Suppressor macrophage treated with lipopolysaccharide for 4 hours (primary cell): ENCODE measurements around the gene LCLAT1.
A peak's percentile ranks its signal among the peaks of the same experiment; 100 is the strongest.
"Not testable (repeated sequence)": the region's sequence is repeated elsewhere in the genome, so short reads cannot be mapped to it uniquely, and the experiment has no call there.

Experiments
- DNase-seq: peaks from one replicate; pipeline ENCODE4 v3.0.0-alpha.2; 2020

LCLAT1 gene

GRCh38 chr2:30456106-30456505 is 9.1 kb downstream of the LCLAT1 start:
- DNase-seq, result no peak

- no peak for DNase-seq
Observed at GRCh38 chr2:30456579-30456978, 9.5 kb downstream of the LCLAT1 start.

- no peak for DNase-seq
Observed at GRCh38 chr2:30457296-30457695, 10.2 kb downstream of the LCLAT1 start.

- no peak for DNase-seq
Observed at GRCh38 chr2:30459140-30459539, 12.1 kb downstream of the LCLAT1 start.

GRCh38 chr2:30462131-30462857 is 15.2 kb downstream of the LCLAT1 start:
- DNase-seq, result no peak

GRCh38 chr2:30463535-30463934 is 16.5 kb downstream of the LCLAT1 start:
- no peak for DNase-seq

GRCh38 chr2:30464544-30465170 is 17.6 kb downstream of the LCLAT1 start:
- no peak for DNase-seq

- no peak for DNase-seq
Observed at GRCh38 chr2:30465171-30465545, 18.1 kb downstream of the LCLAT1 start.

- DNase-seq, result no peak
Observed at GRCh38 chr2:30466216-30466615, 19.2 kb downstream of the LCLAT1 start.

GRCh38 chr2:30467062-30467826 is 20.2 kb downstream of the LCLAT1 start:
- not testable (repeated sequence) for DNase-seq

GRCh38 chr2:30470426-30470825 is 23.4 kb downstream of the LCLAT1 start:
- no peak for DNase-seq

- DNase-seq, result peak; percentile 56
Observed at GRCh38 chr2:30472326-30472725, 25.3 kb downstream of the LCLAT1 start.

GRCh38 chr2:30475542-30475941 is 28.5 kb downstream of the LCLAT1 start:
- DNase-seq, result no peak

- no peak for DNase-seq
Observed at GRCh38 chr2:30476636-30477035, 29.6 kb downstream of the LCLAT1 start.

GRCh38 chr2:30480703-30481322 is 33.8 kb downstream of the LCLAT1 start:
- no peak for DNase-seq

- peak; percentile 82 for DNase-seq
Observed at GRCh38 chr2:30481323-30481800, 34.3 kb downstream of the LCLAT1 start.

- DNase-seq, result no peak
Observed at GRCh38 chr2:30482011-30482410, 35.0 kb downstream of the LCLAT1 start.

GRCh38 chr2:30484145-30484544 is 37.1 kb downstream of the LCLAT1 start:
- DNase-seq, result no peak

GRCh38 chr2:30484995-30485394 is 37.9 kb downstream of the LCLAT1 start:
- DNase-seq, result no peak

GRCh38 chr2:30486655-30487054 is 39.6 kb downstream of the LCLAT1 start:
- DNase-seq, result no peak

GRCh38 chr2:30487603-30488002 is 40.6 kb downstream of the LCLAT1 start:
- no peak for DNase-seq

- DNase-seq, result no peak
Observed at GRCh38 chr2:30488012-30488659, 41.1 kb downstream of the LCLAT1 start.

GRCh38 chr2:30491225-30491624 is 44.2 kb downstream of the LCLAT1 start:
- no peak for DNase-seq
